Prostate gland (tissue), 2 donors: ENCODE measurements around the gene CTNNA1. TPM values are rescaled to one million over a fixed set of nuclear protein-coding genes. Genes with fewer than 3 reads are reported as not detected.

Source experiments
- DNase-seq: peaks from one replicate; pipeline ENCODE4 v3.0.0-alpha.2; 2019; ENCODE audit warnings: low spot score
- H3K27ac ChIP-seq, 2 donors: fragments of 200-600 bp; sonication (generic); 2 replicates each; pipeline ENCODE4 v1.5.1; 2017 to 2019
- H3K27me3 ChIP-seq: fragments of 200-600 bp; sonication (generic); replicated peaks from 2 replicates; pipeline ENCODE4 v1.5.1; 2019; ENCODE audit not compliant: insufficient read depth
- H3K36me3 ChIP-seq, 2 donors: fragments of 200-600 bp; sonication (generic); 1 replicate in 1 of 2; 2 replicates in 1 of 2; pipeline versions ENCODE4 v1.5.1 to v1.8.1; 2017 to 2019
- H3K4me1 ChIP-seq: fragments of 200-600 bp; sonication (generic); replicated peaks from 2 replicates; pipeline ENCODE4 v1.5.1; 2019
- H3K4me3 ChIP-seq, 2 donors: fragments of 200-600 bp; sonication (generic); 2 replicates each; pipeline ENCODE4 v1.5.1; 2017 to 2019
- H3K9me3 ChIP-seq: fragments of 200-600 bp; sonication (generic); 2 replicates; pipeline ENCODE4 v1.5.1; 2017
- POLR2A ChIP-seq: fragments of 450-650 bp; IDR thresholded peaks from one replicate; pipeline ENCODE4 v1.6.1; 2016; ENCODE audit warnings: antibody characterized with exemption, mild to moderate bottlenecking
- POLR2AphosphoS5 ChIP-seq: sonication (generic); formaldehyde crosslinking; IDR thresholded peaks from one replicate; pipeline ENCODE4 v1.6.1; 2017; ENCODE audit warnings: antibody characterized with exemption
- WGBS: methylation state at CpG from one replicate; pipeline ENCODE4 v1.1.5; 2018; 5-methylcytosine and 5-hydroxymethylcytosine counted together
- intact Hi-C: fragments of 100-400 bp; cut with DNase I; formaldehyde crosslinking; loops from one replicate; pipeline ENCODE4 v1.14.2; 2022
- total RNA-seq, 2 donors: library from RNA; depleted of rRNA; stranded (reverse); fragments of >200 nt; gene quantifications; one replicate each; pipeline ENCODE4 v1.1.0, GENCODE V29; 2016
- TF ChIP-seq, protein P1 (sequence below), 4 experiments: fragments of 200-600 bp in 2 of 4; fragments of 450-650 bp in 2 of 4; sonication (generic) in 2 of 4; IDR thresholded peaks; 1 replicate in 3 of 4; 2 replicates in 1 of 4; pipeline ENCODE4 v1.5.1; 2016 to 2019; ENCODE audit warnings: antibody characterized with exemption in 4 of 4, mild to moderate bottlenecking in 2 of 4, moderate library complexity in 2 of 4

The CTNNA1 gene
- total RNA-seq, 2 donors from 2014 or later: 210 to 212 TPM

DNA sequence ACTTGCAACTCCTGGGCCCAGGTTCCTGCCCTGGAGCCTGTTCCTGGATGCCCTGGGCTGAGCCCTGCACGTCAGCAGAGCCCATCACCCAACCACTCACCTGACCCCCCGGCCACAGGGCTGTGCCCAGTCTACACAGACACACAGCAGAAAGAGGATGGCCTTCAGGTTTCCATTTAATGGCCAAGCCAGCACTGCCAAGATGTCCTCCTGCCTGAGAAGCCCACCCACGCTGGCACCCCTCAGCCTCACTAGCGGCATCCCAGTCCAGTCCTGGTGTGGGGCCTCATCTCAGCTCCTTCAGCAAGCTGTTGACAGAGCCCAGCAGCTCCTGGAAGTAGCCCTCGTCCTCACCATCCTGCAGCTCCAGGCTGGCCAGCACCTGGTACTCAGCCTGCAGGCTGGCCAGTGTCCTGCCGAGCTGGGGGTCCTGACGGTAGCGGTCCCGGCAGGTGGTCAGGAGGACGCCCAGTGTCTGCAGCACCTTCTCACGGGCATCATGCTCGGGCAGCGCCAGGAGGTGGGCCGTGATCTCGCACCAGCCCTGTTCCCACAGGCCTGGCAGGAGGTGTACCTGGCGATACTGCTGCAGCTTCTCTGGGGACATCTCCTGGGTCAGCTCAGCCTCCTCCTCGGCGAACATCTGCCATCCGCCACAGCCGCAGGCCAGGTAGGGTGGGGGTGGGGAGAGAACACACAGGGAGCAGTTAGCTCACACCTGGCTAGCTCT, 193.8 kb downstream of the CTNNA1 start:
- WGBS: 97% methylated on average over 16 of the region's 20 CpGs
- Histone ChIP-seq H3K4me3 (no peak overlapping the region), H3K4me1 (no peaks in the 10 kb centered on the region), H3K36me3 (no peaks in the 10 kb centered on the region), H3K27ac (no peak overlapping the region), H3K27me3 (no peaks in the 10 kb centered on the region), H3K9me3 (no peaks in the 10 kb centered on the region)
- no peak for DNase-seq
- intact Hi-C loops: no loop called here
- TF ChIP-seq, protein P1, sequence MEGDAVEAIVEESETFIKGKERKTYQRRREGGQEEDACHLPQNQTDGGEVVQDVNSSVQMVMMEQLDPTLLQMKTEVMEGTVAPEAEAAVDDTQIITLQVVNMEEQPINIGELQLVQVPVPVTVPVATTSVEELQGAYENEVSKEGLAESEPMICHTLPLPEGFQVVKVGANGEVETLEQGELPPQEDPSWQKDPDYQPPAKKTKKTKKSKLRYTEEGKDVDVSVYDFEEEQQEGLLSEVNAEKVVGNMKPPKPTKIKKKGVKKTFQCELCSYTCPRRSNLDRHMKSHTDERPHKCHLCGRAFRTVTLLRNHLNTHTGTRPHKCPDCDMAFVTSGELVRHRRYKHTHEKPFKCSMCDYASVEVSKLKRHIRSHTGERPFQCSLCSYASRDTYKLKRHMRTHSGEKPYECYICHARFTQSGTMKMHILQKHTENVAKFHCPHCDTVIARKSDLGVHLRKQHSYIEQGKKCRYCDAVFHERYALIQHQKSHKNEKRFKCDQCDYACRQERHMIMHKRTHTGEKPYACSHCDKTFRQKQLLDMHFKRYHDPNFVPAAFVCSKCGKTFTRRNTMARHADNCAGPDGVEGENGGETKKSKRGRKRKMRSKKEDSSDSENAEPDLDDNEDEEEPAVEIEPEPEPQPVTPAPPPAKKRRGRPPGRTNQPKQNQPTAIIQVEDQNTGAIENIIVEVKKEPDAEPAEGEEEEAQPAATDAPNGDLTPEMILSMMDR (IDR thresholded peaks at IDR 0.05): no peak
- TF ChIP-seq POLR2AphosphoS5: no peak
- TF ChIP-seq POLR2A: no peak

DNA sequence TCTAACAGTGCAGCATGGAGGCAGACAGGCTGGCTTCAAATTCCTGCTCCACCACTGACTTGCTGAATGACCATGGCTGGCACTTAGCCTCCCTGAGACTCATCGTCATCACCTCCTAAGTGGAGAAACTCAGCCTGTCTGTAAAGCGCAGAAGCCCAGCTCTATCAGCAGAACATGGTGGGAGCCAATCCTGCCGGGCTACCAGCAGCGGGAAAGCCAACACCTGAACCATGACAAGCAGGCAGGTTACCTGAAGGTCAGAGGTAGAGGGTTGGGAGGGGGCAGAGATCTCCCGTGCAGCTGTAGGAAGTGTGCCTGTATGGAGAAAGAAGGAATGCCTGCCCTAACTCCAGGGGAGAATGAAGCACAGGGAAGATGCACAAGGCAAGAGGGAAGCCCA, 194.6 kb downstream of the CTNNA1 start:
- intact Hi-C loops: no loop called here
- DNase-seq: no peak
- H3K4me3 ChIP-seq: no peak overlapping the region
- H3K9me3 ChIP-seq: no peaks in the 10 kb centered on the region
- H3K27me3 ChIP-seq: no peaks in the 10 kb centered on the region
- WGBS: 86% methylated on average over 5 of the region's 5 CpGs
- H3K36me3 ChIP-seq: no peaks in the 10 kb centered on the region
- peaks cover 2% of the 10 kb centered on the region for H3K4me1 ChIP-seq
- no peak for TF ChIP-seq POLR2A
- TF ChIP-seq, protein P1 (IDR thresholded peaks at IDR 0.05): no peak
- TF ChIP-seq POLR2AphosphoS5: no peak
- no peak overlapping the region for H3K27ac ChIP-seq

DNA sequence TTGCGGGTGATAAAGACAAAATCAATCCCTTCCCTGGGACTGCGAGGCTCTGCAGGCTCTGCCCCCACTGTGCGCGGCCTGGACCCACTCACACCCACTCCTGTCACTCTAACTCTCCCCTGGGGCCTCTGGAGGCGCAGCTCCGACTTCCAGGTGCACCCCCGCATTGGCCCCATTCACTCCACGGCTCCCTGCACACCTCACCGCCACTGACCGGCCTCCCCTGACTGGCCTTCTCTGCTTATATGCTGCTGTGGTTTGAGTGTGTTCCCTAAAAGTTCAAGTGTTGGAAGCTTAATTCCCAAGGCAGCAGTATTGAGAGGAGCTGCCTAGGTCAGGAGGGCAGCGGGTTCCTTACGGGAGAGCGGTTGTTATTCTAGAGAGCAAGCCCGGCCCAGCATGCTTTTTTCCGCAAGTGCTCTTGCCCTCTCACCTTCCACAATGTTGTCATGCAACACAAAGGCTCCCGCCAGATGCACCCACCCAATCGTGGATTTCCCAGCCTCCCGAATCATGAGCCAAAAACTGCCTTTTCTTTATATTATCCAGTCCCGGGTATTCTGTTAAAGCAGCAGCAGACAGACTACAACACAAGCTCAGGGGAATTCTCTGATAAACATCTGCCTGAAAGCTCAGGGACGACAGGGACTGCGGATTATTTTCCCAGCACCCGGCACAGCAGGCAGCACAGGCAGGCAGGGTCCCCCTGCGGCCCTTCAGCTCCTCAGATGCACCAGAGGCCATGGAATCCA, 195.4 kb downstream of the CTNNA1 start:
- Histone ChIP-seq H3K4me3 (no peak overlapping the region), H3K27me3 (no peaks in the 10 kb centered on the region), H3K36me3 (no peaks in the 10 kb centered on the region), H3K4me1 (peaks cover 9% of the 10 kb centered on the region), H3K27ac (no peak overlapping the region), H3K9me3 (no peaks in the 10 kb centered on the region)
- TF ChIP-seq POLR2A: no peak
- TF ChIP-seq, protein P1 (IDR thresholded peaks at IDR 0.05): no peak
- intact Hi-C loops: no loop called here
- DNase-seq: no peak
- 80% methylated on average over 23 of the region's 23 CpGs for WGBS

DNA sequence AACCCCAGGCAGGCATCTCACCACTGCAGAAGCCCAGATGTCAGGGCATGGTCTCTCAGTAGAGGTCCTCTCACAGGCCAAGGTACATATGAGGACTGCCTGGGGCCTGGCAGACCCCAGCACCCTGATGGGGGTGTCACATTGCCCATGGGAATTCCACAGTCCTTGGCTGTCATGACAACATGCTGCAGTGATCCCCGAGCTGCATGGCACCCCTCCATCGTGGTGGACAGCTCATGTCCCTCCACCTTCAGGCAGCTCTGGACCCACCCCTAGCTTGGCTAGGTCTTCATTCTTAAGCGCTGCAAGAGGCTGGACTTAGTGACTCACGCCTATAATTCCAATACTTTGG, 196.0 kb downstream of the CTNNA1 start:
- H3K27me3 ChIP-seq: no peaks in the 10 kb centered on the region
- H3K4me1 ChIP-seq: peaks cover 14% of the 10 kb centered on the region
- TF ChIP-seq, protein P1 (IDR thresholded peaks at IDR 0.05): no peak
- no peak for TF ChIP-seq POLR2A
- no peak for TF ChIP-seq POLR2AphosphoS5
- no peaks in the 10 kb centered on the region for H3K9me3 ChIP-seq
- WGBS: 79% methylated on average over 4 of the region's 4 CpGs
- H3K36me3 ChIP-seq: no peaks in the 10 kb centered on the region
- no peak overlapping the region for H3K4me3 ChIP-seq
- intact Hi-C loops: no loop called here
- DNase-seq: no peak
- no peak overlapping the region for H3K27ac ChIP-seq
